ENCODE data around the gene PHACTR1. TPM values are rescaled to one million over a fixed set of nuclear protein-coding genes. Genes with fewer than 3 reads are reported as not detected.

The PHACTR1 gene
- total RNA-seq, 1 experiment from 2014 or later = 2.6 TPM

GRCh38 chr6:13212096-13212495 is 495.5 kb downstream of the PHACTR1 start:
- ChIA-PET CTCF (no interaction called here), POLR2A (ENCODE audit: low non-redundant PET) (no interaction called here)
- H3K27me3 ChIP-seq (replicated peaks; ENCODE audit: insufficient read depth, low read depth, low read length, poor library complexity) = peaks cover 10% of the 10 kb centered on the region
- no peak overlapping the region for H3K4me3 ChIP-seq (ENCODE audit: low read depth, low read length, poor library complexity, severe bottlenecking)
- H3K27ac ChIP-seq (ENCODE audit: low read depth, low read length, poor library complexity, severe bottlenecking) = no peak overlapping the region
- TF ChIP-seq CTCF (conservative IDR thresholded peaks at IDR 0.05; ENCODE audit: low read depth, low read length) = no peak
- H3K36me3 ChIP-seq (ENCODE audit: insufficient read depth, low read length, poor library complexity, severe bottlenecking) = no peaks in the 10 kb centered on the region
- intact Hi-C loops (cut with micrococcal nuclease; ENCODE audit: unreplicated experiment) = no loop called here
- no peaks in the 10 kb centered on the region for H3K9me3 ChIP-seq (ENCODE audit: low read depth, low read length, poor library complexity, severe bottlenecking)
- no peak for DNase-seq (ENCODE audit: low spot score)
- H3K4me1 ChIP-seq (ENCODE audit: insufficient read depth, low read length, poor library complexity, severe bottlenecking) = peaks cover 1% of the 10 kb centered on the region
- BruUV-seq (replicated peaks) = no TSS peak

- peaks cover 5% of the 10 kb centered on the region for H3K4me1 ChIP-seq (ENCODE audit: insufficient read depth, low read length, poor library complexity, severe bottlenecking)
- H3K4me3 ChIP-seq (ENCODE audit: low read depth, low read length, poor library complexity, severe bottlenecking) = no peak overlapping the region
- H3K36me3 ChIP-seq (ENCODE audit: insufficient read depth, low read length, poor library complexity, severe bottlenecking) = no peaks in the 10 kb centered on the region
- BruUV-seq (replicated peaks) = no TSS peak
- no peaks in the 10 kb centered on the region for H3K9me3 ChIP-seq (ENCODE audit: low read depth, low read length, poor library complexity, severe bottlenecking)
- H3K27ac ChIP-seq (ENCODE audit: low read depth, low read length, poor library complexity, severe bottlenecking) = no peak overlapping the region
- no peak for DNase-seq (ENCODE audit: low spot score)
- intact Hi-C loops (cut with micrococcal nuclease; ENCODE audit: unreplicated experiment) = no loop called here
- CTCF ChIA-PET = no interaction called here
- no peak for TF ChIP-seq CTCF (conservative IDR thresholded peaks at IDR 0.05; ENCODE audit: low read depth, low read length)
- no peak for TF ChIP-seq EZH2 (IDR thresholded peaks at IDR 0.05; ENCODE audit: borderline replicate concordance, low read depth, low read length, poor library complexity, severe bottlenecking)
- peaks cover 10% of the 10 kb centered on the region for H3K27me3 ChIP-seq (replicated peaks; ENCODE audit: insufficient read depth, low read depth, low read length, poor library complexity)
- POLR2A ChIA-PET (ENCODE audit: low non-redundant PET) = no interaction called here
Observed at GRCh38 chr6:13212538-13212937, 496.0 kb downstream of the PHACTR1 start.

- Histone ChIP-seq H3K27me3 (replicated peaks; ENCODE audit: insufficient read depth, low read depth, low read length, poor library complexity) (peaks cover 2% of the 10 kb centered on the region), H3K27ac (ENCODE audit: low read depth, low read length, poor library complexity, severe bottlenecking) (no peak overlapping the region), H3K9me3 (ENCODE audit: low read depth, low read length, poor library complexity, severe bottlenecking) (no peaks in the 10 kb centered on the region), H3K4me1 (ENCODE audit: insufficient read depth, low read length, poor library complexity, severe bottlenecking) (peaks cover 8% of the 10 kb centered on the region), H3K4me3 (ENCODE audit: low read depth, low read length, poor library complexity, severe bottlenecking) (no peak overlapping the region), H3K36me3 (ENCODE audit: insufficient read depth, low read length, poor library complexity, severe bottlenecking) (no peaks in the 10 kb centered on the region)
- intact Hi-C loops (cut with micrococcal nuclease; ENCODE audit: unreplicated experiment) = no loop called here
- POLR2A ChIA-PET (ENCODE audit: low non-redundant PET) = interaction anchor here (0.6 kb wide), 1 partner anchor 94 kb away, joined by 3 read pairs; no protein-coding TSS in a partner anchor
- BruUV-seq (replicated peaks) = no TSS peak
- DNase-seq (ENCODE audit: low spot score) = no peak
- TF ChIP-seq CTCF (conservative IDR thresholded peaks at IDR 0.05; ENCODE audit: low read depth, low read length) = no peak
- TF ChIP-seq EZH2 (IDR thresholded peaks at IDR 0.05; ENCODE audit: borderline replicate concordance, low read depth, low read length, poor library complexity, severe bottlenecking) = no peak
- CTCF ChIA-PET = no interaction called here
Observed at GRCh38 chr6:13215390-13215789, 498.8 kb downstream of the PHACTR1 start.
